Breast epithelium (tissue), 4 donors: ENCODE results near the gene ADIPOR2. TPM values are rescaled to one million over a fixed set of nuclear protein-coding genes. Genes with fewer than 3 reads are reported as not detected.

Experiments
- DNase-seq, 2 donors: peaks; one replicate each; pipeline ENCODE4 v3.0.0-alpha.2; 2019; ENCODE audit warnings: low spot score in 2 of 2
- H3K27ac ChIP-seq, 2 donors: fragments of 200-600 bp; sonication (generic) in 1 of 2; one replicate each; pipeline ENCODE4 v1.5.1; 2016 to 2019; ENCODE audit warnings: mild to moderate bottlenecking in 1 of 2
- H3K27me3 ChIP-seq, 2 donors: fragments of 200-600 bp; sonication (generic) in 1 of 2; one replicate each; pipeline versions ENCODE4 v1.5.1 to v1.6.0; 2017 to 2019; ENCODE audit warnings: control low read depth in 1 of 2, mild to moderate bottlenecking in 1 of 2
- H3K36me3 ChIP-seq: fragments of 200-600 bp; one replicate; pipeline ENCODE4 v1.5.1; 2019
- H3K4me1 ChIP-seq, 2 donors: fragments of 200-600 bp; sonication (generic); one replicate each; pipeline ENCODE4 v1.5.1; 2016 to 2019; ENCODE audit warnings: control low read depth in 1 of 2
- H3K4me3 ChIP-seq, 3 donors: fragments of 200-600 bp; sonication (generic); 1 replicate in 2 of 3; 2 replicates in 1 of 3; pipeline ENCODE4 v1.5.1; 2016 to 2019; ENCODE audit warnings: mild to moderate bottlenecking in 3 of 3, moderate library complexity in 2 of 3
- H3K9me3 ChIP-seq, 2 donors: fragments of 200-600 bp; sonication (generic) in 1 of 2; one replicate each; pipeline ENCODE4 v1.5.1; 2016 to 2019; ENCODE audit warnings: control low read depth in 1 of 2
- POLR2A ChIP-seq: fragments of 450-650 bp; IDR thresholded peaks from one replicate; pipeline ENCODE4 v1.6.1; 2016; ENCODE audit warnings: antibody characterized with exemption, mild to moderate bottlenecking, moderate library complexity
- POLR2AphosphoS5 ChIP-seq, 3 donors: sonication (generic); formaldehyde crosslinking; IDR thresholded peaks; one replicate each; pipeline ENCODE4 v1.6.1; 2017; ENCODE audit warnings: antibody characterized with exemption in 3 of 3
- intact Hi-C: fragments of 100-400 bp; cut with DNase I; formaldehyde crosslinking; loops from one replicate; pipeline ENCODE4 v1.15.1; 2023; ENCODE audit warnings: low total_unique reads
- total RNA-seq, 3 donors: library from RNA; depleted of rRNA; stranded (reverse); fragments of >200 nt; gene quantifications; one replicate each; pipeline ENCODE4 v1.1.0, GENCODE V29; 2016
- TF ChIP-seq, protein P1 (sequence below), 3 donors: fragments of 450-650 bp; IDR thresholded peaks; one replicate each; pipeline ENCODE4 v1.5.1; 2016 to 2017; ENCODE audit warnings: antibody characterized with exemption in 3 of 3, mild to moderate bottlenecking in 3 of 3, moderate library complexity in 3 of 3

ADIPOR2 gene
- total RNA-seq, 3 donors from 2014 or later = 44.3 to 58.2 (median 48.8) TPM

DNA sequence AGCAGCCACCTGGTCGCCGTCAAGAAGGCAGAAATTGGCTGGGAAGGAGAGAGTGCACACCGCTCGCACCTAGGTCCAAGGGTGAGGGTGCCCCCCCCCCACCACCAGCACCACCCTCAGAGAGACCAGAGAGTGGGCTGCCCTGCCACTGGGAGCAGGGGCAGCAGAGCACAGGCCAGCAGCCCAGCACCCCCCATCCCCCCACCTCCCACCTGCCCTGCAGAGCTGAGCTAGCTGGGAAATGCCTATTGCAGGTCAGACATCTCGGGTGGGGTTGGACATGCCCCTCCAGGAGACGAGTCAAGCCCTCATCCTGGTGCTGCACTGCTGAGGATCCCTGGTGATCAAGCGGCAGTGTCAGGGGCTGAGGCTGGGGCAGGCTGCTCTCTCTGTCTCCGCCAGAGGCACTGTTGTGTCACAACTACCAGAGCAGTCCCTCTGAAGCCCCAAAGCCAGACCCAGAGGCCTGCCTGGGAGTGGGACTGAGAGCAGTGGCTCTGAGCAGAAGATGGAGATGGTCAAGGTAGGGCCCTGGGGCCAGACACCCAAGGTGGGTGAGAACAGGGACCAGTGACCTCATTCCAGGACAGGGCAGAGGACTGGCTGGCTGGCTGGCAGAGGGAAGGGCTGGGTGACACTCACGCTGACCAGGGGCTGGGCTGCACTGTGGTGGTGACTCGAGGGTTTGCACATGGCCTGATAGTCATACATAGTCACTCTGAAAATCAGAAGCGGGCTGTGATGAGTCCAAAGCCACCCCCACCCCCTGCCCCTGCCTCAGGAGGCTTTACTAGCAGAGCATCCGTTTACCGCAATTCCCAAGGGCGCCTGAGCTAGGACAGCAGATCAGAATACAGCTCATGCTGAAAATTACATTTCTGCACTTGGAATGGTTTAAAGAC is 109.8 kb downstream of the ADIPOR2 start:
- Histone ChIP-seq H3K27me3 (no peaks in the 10 kb centered on the region), H3K27ac (no peak overlapping the region), H3K4me1 (peaks cover 2 to 3% of the 10 kb centered on the region in 2 donors), H3K4me3 (no peak overlapping the region), H3K36me3 (no peaks in the 10 kb centered on the region), H3K9me3 (no peaks in the 10 kb centered on the region)
- no peak for DNase-seq
- intact Hi-C loops = no loop called here
- TF ChIP-seq POLR2AphosphoS5 (IDR thresholded peaks at IDR 0.05) = no peak
- TF ChIP-seq, protein P1, sequence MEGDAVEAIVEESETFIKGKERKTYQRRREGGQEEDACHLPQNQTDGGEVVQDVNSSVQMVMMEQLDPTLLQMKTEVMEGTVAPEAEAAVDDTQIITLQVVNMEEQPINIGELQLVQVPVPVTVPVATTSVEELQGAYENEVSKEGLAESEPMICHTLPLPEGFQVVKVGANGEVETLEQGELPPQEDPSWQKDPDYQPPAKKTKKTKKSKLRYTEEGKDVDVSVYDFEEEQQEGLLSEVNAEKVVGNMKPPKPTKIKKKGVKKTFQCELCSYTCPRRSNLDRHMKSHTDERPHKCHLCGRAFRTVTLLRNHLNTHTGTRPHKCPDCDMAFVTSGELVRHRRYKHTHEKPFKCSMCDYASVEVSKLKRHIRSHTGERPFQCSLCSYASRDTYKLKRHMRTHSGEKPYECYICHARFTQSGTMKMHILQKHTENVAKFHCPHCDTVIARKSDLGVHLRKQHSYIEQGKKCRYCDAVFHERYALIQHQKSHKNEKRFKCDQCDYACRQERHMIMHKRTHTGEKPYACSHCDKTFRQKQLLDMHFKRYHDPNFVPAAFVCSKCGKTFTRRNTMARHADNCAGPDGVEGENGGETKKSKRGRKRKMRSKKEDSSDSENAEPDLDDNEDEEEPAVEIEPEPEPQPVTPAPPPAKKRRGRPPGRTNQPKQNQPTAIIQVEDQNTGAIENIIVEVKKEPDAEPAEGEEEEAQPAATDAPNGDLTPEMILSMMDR (IDR thresholded peaks at IDR 0.05) = peak in 1 of 3 donors; percentile 30

DNA sequence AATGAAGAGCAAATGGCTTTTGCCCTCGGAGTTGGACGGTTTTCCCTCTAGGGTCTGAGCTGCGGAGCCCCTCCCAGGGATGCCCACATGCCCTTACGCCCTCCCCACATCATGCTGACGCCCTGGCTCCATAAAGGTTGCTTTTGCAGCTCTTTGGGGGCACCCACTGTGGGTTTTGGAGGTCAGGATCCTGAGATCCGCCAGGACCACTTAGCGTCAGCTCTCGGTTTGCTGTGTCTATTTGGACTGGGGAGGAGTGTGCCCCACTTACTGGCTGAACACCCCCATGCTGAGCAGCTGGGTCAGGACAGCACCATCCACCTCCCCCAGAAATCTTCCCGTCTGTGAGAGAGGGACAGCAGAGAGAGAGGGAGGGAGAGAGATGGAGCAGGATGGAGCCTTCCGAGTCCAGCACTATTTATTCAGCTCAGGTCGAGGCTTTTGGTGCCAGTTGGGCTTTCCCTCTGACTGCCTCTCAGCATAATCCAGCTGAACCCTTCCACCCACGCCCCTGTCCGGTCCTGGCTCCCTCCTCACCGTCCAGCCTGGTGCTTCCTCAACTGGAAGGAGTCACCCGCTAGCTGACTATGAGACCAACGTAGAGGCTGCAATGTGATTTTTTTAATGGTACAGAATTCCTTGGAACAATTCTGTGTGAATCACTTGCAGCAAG is 110.6 kb downstream of the ADIPOR2 start:
- intact Hi-C loops = no loop called here
- no peak for DNase-seq
- Histone ChIP-seq H3K9me3 (no peaks in the 10 kb centered on the region), H3K27me3 (no peaks in the 10 kb centered on the region), H3K36me3 (no peaks in the 10 kb centered on the region), H3K4me1 (no peaks in the 10 kb centered on the region), H3K4me3 (no peak overlapping the region), H3K27ac (no peak overlapping the region)
- no peak for TF ChIP-seq POLR2AphosphoS5 (IDR thresholded peaks at IDR 0.05)

GRCh38 chr12:1803736-1804135 is 112.9 kb downstream of the ADIPOR2 start:
- H3K36me3 ChIP-seq = no peaks in the 10 kb centered on the region
- intact Hi-C loops = no loop called here
- H3K4me3 ChIP-seq = no peak overlapping the region
- TF ChIP-seq POLR2AphosphoS5 (IDR thresholded peaks at IDR 0.05) (no peak), POLR2A (no peak)
- TF ChIP-seq, protein P1 (IDR thresholded peaks at IDR 0.05) = no peak
- H3K4me1 ChIP-seq = no peaks in the 10 kb centered on the region
- no peaks in the 10 kb centered on the region for H3K27me3 ChIP-seq
- DNase-seq = peak in 1 of 2 donors; percentile 6
- H3K27ac ChIP-seq = no peak overlapping the region
- H3K9me3 ChIP-seq = no peaks in the 10 kb centered on the region

- peak overlapping the region in 1 of 3 donors; percentile 11 for H3K4me3 ChIP-seq
- no peaks in the 10 kb centered on the region for H3K9me3 ChIP-seq
- DNase-seq = peak; percentile 79 to 86
- no peak overlapping the region for H3K27ac ChIP-seq
- intact Hi-C loops = no loop called here
- H3K4me1 ChIP-seq = no peaks in the 10 kb centered on the region
- no peaks in the 10 kb centered on the region for H3K36me3 ChIP-seq
- no peaks in the 10 kb centered on the region for H3K27me3 ChIP-seq
- TF ChIP-seq, protein P1 (IDR thresholded peaks at IDR 0.05) = no peak
- peak in 2 of 3 donors; percentile 36 to 77 for TF ChIP-seq POLR2AphosphoS5 (IDR thresholded peaks at IDR 0.05)
These were observed 113.9 kb downstream of the ADIPOR2 start for GRCh38 chr12:1804545-1805332.

DNA sequence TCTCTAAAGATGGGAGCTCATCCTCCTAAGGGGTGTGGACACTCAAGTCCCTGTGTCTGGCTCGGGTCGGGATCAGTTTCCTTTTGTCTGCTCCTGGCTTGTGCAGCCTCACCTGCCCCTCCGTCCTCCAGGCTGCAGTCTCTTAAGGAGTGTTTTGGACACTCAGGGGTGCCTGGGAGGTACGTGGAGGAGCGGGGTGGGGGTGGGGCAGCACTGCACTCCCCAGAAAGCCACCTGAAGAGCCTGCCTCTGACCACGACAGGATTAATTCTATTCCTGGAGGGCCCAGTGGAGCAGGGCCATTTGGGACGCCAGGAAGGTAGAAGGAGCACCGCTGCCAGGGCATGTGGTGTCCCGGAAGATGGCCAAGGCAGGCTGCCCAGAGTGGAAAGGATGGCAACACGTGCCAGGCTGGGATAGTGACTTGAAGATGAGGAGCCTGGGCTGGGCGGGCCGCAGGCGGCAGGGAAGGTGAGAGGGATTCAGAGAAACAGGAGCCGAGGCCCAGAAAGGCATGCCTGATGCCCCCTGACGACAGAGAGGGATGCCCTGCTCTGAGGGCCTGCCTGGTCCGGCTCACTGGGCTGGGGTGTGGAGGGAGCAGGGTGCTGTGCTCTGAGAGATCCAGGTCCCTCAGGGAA is 114.7 kb downstream of the ADIPOR2 start:
- H3K36me3 ChIP-seq = no peaks in the 10 kb centered on the region
- peak in 1 of 2 donors; percentile 47 for DNase-seq
- H3K27ac ChIP-seq = peak overlapping the region in 1 of 2 donors; percentile 38
- H3K27me3 ChIP-seq = no peaks in the 10 kb centered on the region
- H3K4me1 ChIP-seq = no peaks in the 10 kb centered on the region
- intact Hi-C loops = no loop called here
- TF ChIP-seq POLR2A (no peak), POLR2AphosphoS5 (IDR thresholded peaks at IDR 0.05) (no peak)
- TF ChIP-seq, protein P1 (IDR thresholded peaks at IDR 0.05) = no peak
- H3K9me3 ChIP-seq = no peaks in the 10 kb centered on the region
- H3K4me3 ChIP-seq = no peak overlapping the region
